Uterus (tissue), 2 donors: ENCODE results near the gene ANKIB1.

Experiments used
- CTCF ChIP-seq, 4 experiments: fragments of 200-600 bp in 2 of 4; fragments of 450-650 bp in 2 of 4; sonication (generic) in 2 of 4; IDR thresholded peaks; one replicate each; pipeline ENCODE4 v1.5.1; 2016 to 2019; ENCODE audit warnings: antibody characterized with exemption in 4 of 4, mild to moderate bottlenecking in 2 of 4, moderate library complexity in 1 of 4
- POLR2A ChIP-seq, 2 donors: fragments of 450-650 bp; IDR thresholded peaks; one replicate each; pipeline ENCODE4 v1.6.1; 2016; ENCODE audit warnings: antibody characterized with exemption in 2 of 2, mild to moderate bottlenecking in 1 of 2, moderate library complexity in 1 of 2

DNA sequence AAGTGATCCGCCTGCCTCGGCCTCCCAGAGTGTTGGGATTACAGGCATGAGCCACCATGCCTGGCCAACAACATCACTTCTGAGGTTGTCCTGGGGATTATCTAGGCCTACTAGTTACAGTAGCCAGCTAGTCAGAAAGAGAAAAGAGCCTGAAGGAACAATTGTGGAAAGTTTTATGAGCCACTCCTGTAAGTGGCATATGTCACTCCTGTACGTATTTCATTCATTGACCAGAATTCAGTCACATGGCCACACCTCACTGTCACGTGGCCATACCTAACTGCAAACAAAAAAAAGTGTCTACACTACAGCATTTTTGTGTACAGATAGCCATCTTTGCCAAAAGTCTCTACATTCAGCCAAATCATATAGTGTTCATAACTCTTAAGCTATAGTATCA is 85.7 kb downstream of the ANKIB1 start:
- TF ChIP-seq CTCF (IDR thresholded peaks at IDR 0.05) (no peak), POLR2A (IDR thresholded peaks at IDR 0.05) (no peak)
